Right cardiac atrium (tissue), 5 donors: ENCODE results near the gene DOC2A. TPM values are rescaled to one million over a fixed set of nuclear protein-coding genes. Genes with fewer than 3 reads are reported as not detected.

ENCODE experiments used
- ATAC-seq, 2 donors: fragments of 200-7000 bp; cut with Tn5 transposase; one replicate each; pipeline versions ENCODE4 v1.8.0 to v1.9.1; 2020; ENCODE audit warnings: moderate library complexity in 2 of 2, mild to moderate bottlenecking in 1 of 2
- DNase-seq, 3 donors: peaks; one replicate each; pipeline ENCODE4 v3.0.0-alpha.2; 2020
- H3K27ac ChIP-seq: one replicate; pipeline ENCODE4 v1.5.1; 2013; ENCODE audit warnings: mild to moderate bottlenecking, low read length, control low read depth, moderate library complexity
- H3K27me3 ChIP-seq: one replicate; pipeline ENCODE4 v1.6.1; 2013; ENCODE audit not compliant: control insufficient read depth, insufficient read depth
- H3K4me1 ChIP-seq: one replicate; pipeline ENCODE4 v1.6.1; 2013; ENCODE audit warnings: low read length; ENCODE audit not compliant: control insufficient read depth, insufficient read depth
- H3K4me3 ChIP-seq: one replicate; pipeline ENCODE4 v1.5.1; 2013; ENCODE audit warnings: low read length, control low read depth
- H3K9me3 ChIP-seq: one replicate; pipeline ENCODE4 v1.6.1; 2013; ENCODE audit warnings: low read length; ENCODE audit not compliant: control insufficient read depth
- WGBS: extraction: QIAGEN DNeasy Blood & Tissue Kit; methylation state at CpG from one replicate; pipeline ENCODE4 v1.1.7; 2013; 5-methylcytosine and 5-hydroxymethylcytosine counted together
- intact Hi-C, 4 donors: fragments of 100-400 bp; cut with DNase I; formaldehyde crosslinking; loops; one replicate each; pipeline versions ENCODE4 v1.11.0 to v1.14.0; 2022 to 2023
- polyA plus RNA-seq: library from polyadenylated mRNA; stranded (reverse); fragments of 200-250 nt; gene quantifications from one replicate; pipeline ENCODE4 v1.2.3, GENCODE V29; 2013
- total RNA-seq, 4 donors: library from RNA; stranded (reverse); fragmentation: NEBNext Ultra II Directional; extraction: Animal tissue kit (Norgen Biotek cat#: 25700); gene quantifications; one replicate each; pipeline ENCODE4 v1.2.1, GENCODE V29; 2021
- donor health status: healthy with polysubstance abuse.
- donor health status: DM: no; HTN: yes; CAD: no.
- donor health status: DM: no; HTN: no; CAD: no.
- donor health status: DM: no; HTN: yes; CAD: no; lungs with severe emphysema.
- donor health status: DM: yes; HTN: yes; CAD: no.

Gene DOC2A
- total and polyA plus RNA-seq, 5 donors, result 0.40 to 0.77 (median 0.53) TPM

DNA sequence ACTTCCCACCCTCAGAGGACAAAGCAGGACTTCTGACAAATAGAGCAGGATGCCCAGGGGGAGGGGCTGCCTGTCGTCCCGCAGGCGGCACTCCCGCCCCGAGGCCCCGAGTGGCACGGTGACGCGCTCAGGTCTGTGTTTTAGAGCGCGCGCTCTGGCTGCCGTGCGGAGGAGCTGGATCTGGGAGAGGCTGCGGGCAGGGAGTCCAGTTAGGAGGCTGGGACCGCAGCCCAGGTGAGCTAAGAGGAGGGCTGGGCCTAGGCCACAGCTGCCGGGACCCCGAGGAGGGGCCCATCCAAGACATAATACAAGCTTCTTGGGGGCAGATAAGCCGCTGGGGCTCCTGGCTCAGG is 6.4 kb downstream of the DOC2A start:
- 82% methylated on average over 19 of the region's 19 CpGs for WGBS
- intact Hi-C loops, result no loop called here
- ATAC-seq, result no peak

DNA sequence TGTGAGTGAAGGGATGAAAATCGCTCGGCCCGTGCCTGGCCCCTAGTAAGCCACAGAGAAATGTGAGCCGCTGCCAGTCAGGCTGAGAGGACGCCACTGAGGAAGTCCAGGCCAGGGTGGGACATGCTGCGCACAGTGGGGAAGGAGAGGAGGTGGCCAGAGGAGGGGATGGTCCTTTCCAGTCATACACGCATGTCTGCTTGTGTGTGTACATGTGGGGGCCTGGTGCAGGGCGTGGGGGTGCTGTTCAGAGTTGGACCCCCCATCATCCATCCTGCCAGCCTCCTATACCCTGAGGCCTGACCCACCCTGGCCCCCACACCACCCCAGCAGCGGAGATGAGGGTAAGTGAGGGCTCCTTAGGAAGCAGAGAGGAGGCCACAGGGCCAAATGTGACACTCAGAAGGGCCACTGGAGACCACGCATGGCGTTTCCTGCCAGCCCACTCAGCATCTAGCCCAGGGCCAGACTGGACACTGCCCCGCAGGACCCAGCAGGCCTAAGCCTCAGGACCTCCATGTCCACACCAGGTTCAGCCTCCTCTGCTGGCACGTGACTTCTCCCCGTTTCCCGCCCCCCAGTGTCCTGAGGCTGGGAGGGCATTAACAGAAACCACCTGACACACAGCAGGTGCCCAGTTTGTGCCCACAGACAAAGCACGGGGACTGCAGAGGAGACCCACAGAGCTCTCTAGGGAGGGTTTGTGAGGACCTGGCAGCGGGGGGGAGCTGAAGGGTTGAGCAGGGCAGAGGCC is 7.0 kb downstream of the DOC2A start:
- ATAC-seq, result no peak
- Histone ChIP-seq H3K27me3 (no peaks in the 10 kb centered on the region), H3K4me3 (no peak overlapping the region), H3K4me1 (no peaks in the 10 kb centered on the region), H3K27ac (no peak overlapping the region), H3K9me3 (no peaks in the 10 kb centered on the region)
- DNase-seq, result peak in 1 of 3 donors; percentile 51
- intact Hi-C loops, result no loop called here
- 83% methylated on average over 17 of the region's 17 CpGs for WGBS

More for the DNA sequence above, 6.4 kb downstream of the DOC2A start:
- H3K4me3 ChIP-seq, result no peak overlapping the region
- H3K27me3 ChIP-seq, result no peaks in the 10 kb centered on the region
- no peaks in the 10 kb centered on the region for H3K4me1 ChIP-seq
- DNase-seq, result peak in 2 of 3 donors; percentile 45 to 58
- no peak overlapping the region for H3K27ac ChIP-seq
- H3K9me3 ChIP-seq, result no peaks in the 10 kb centered on the region

DNA sequence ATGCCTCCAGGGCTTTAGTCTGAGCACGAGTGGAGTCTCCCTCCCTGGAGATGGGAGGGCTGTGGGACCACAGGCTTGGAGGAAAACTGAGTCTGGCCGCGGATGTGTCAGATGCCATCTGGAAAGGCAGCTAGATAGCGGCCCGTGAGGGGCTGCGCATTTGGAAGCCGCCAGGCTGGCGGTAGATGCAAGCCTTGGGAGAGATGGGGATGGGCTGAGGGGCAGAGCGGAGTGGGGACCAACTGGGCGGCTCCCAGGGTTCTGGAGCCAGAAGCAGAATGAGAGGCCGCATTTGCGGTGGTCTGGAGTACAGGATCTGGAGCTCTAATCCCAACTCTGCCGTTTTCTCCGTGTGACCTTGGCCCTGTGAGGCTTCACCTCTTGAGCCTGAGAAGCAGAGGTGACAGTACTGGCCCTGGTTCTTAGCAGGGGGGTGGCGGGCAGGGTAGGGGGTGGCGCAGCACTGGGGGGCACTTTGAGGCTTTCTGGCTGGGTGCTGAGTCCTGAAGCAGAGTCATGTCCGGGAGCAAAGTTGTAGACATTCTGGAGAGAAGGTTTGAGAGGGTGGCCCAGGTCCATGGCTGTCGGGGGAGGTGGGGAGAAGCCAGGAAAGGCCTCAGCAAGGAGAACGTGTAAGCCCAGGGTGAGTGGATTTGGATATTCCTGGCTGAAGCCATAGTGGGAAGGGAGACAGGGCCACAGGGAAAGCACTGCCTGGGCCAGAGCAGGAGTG is 8.0 kb downstream of the DOC2A start:
- no peak overlapping the region for H3K27ac ChIP-seq
- no peak overlapping the region for H3K4me3 ChIP-seq
- no peaks in the 10 kb centered on the region for H3K9me3 ChIP-seq
- 84% methylated on average over 19 of the region's 19 CpGs for WGBS
- intact Hi-C loops, result no loop called here
- ATAC-seq (no peak), DNase-seq (peak in 1 of 3 donors; percentile 36)
- no peaks in the 10 kb centered on the region for H3K4me1 ChIP-seq
- no peaks in the 10 kb centered on the region for H3K27me3 ChIP-seq

GRCh38 chr16:30000735-30001631 is 9.8 kb downstream of the DOC2A start:
- no peak for ATAC-seq
- intact Hi-C loops, result no loop called here
- Histone ChIP-seq H3K27ac (no peak overlapping the region), H3K4me1 (peaks cover 3% of the 10 kb centered on the region), H3K27me3 (no peaks in the 10 kb centered on the region), H3K4me3 (no peak overlapping the region), H3K9me3 (no peaks in the 10 kb centered on the region)
- peak in 2 of 3 donors; percentile 39 to 62 for DNase-seq
- 81% methylated on average over 33 of the region's 33 CpGs for WGBS

- intact Hi-C loops, result loop anchor here in 1 of 4 donors (10.0 kb wide), 2 partner anchors 135 to 185 kb away; partner anchors contain the start of genes CDIPT, PAGR1 and PRRT2
- DNase-seq, result no peak
- ATAC-seq, result no peak
- 87% methylated on average over 6 of the region's 6 CpGs for WGBS
- no peaks in the 10 kb centered on the region for H3K27me3 ChIP-seq
- H3K9me3 ChIP-seq, result no peaks in the 10 kb centered on the region
- no peak overlapping the region for H3K27ac ChIP-seq
- H3K4me1 ChIP-seq, result peaks cover 5% of the 10 kb centered on the region
- no peak overlapping the region for H3K4me3 ChIP-seq
Observed at GRCh38 chr16:29999605-30000004, 11.2 kb downstream of the DOC2A start.

DNA sequence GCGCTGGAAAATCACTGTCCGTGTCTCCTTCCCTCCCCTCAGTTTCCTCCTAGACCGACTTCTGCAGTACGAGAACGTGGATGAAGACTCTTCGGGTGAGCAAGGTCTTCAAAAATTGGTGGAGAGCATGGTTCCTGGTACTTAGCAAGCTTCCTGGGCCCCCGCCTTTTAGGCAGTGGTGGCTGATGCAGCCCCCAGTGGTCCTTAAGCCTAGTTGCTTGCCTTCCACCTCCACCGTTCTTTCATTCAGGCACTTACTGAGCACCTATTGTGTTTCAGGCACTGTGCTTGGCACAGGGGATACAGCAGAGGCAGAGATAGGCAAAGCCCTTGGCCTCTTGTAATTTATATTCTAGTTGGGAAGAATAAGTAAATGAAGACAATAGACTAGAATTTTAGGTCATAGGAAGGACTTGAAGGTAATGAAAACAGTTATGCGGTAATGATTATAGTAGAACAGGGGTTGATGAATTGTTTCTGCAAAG is 14.0 kb downstream of the DOC2A start:
- intact Hi-C loops, result loop anchor here in 1 of 4 donors (10.0 kb wide), 2 partner anchors 132 to 182 kb away; partner anchors contain the start of genes CDIPT, PAGR1 and PRRT2
- ATAC-seq (no peak), DNase-seq (no peak)
- Histone ChIP-seq H3K9me3 (no peaks in the 10 kb centered on the region), H3K27me3 (no peaks in the 10 kb centered on the region), H3K4me3 (peak overlapping the region; percentile 73), H3K4me1 (peaks cover 7% of the 10 kb centered on the region), H3K27ac (no peak overlapping the region)
- WGBS, result 20% methylated on average over 9 of the region's 9 CpGs

GRCh38 chr16:29995911-29996765 is 14.7 kb downstream of the DOC2A start, which contains the start of gene INO80E:
TSS of gene INO80E (plus strand) at chr16:29996241. CDS start at chr16:29996311, 70 bp downstream.
- under 1% methylated on average over 65 of the region's 65 CpGs for WGBS
- H3K27ac ChIP-seq, result peak within 1 kb of the TSS; percentile 92
- H3K4me3 ChIP-seq, result peak within 1 kb of the TSS; percentile 73
- DNase-seq (peak; percentile 99 to 100 (median 100)), ATAC-seq (peak; percentile 98 to 99)
- intact Hi-C loops, result loop anchor here in 1 of 4 donors (10.0 kb wide), 2 partner anchors 131 to 181 kb away; partner anchors contain the start of genes CDIPT, PAGR1 and PRRT2
- H3K9me3 ChIP-seq, result no peaks in the 10 kb centered on the region
- H3K4me1 ChIP-seq, result peaks cover 7% of the 10 kb centered on the region
- H3K27me3 ChIP-seq, result no peaks in the 10 kb centered on the region

DNA sequence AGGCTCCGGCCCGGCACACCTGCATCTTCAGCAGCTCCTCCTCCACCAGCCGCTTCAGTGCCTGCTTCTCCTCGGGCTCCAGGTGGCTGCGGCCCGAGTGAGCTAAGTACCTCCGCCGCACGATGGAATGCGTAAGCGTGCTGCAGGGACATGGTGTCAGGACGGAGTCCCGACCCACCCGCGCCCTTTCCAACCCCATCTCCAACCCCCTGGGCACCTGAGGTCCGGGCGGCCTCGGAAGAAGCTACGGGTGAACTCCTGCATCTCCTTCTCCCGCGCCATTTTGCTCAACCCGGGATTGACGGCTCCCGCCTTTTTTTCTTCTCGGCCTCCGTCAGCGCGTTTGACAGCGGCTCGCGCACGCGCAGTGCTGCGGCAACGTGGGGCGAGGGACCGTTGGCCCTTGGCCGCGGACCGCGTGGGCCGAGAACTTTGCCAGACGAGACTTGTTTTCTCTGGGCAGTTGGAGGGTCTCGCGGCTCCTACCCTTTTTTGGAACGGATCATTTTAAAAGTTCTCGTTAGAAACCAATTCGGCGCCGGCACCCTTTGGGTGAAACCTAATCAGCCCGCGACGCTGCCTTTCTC is 15.4 kb downstream of the DOC2A start, which contains the start of gene HIRIP3:
HIRIP3 (minus strand) TSS at position 294 of the 587 bp plus-strand sequence; CDS start at position 282, 12 bp downstream.
- Histone ChIP-seq H3K27ac (peak within 1 kb of the TSS; percentile 92), H3K9me3 (no peaks in the 10 kb centered on the region), H3K27me3 (no peaks in the 10 kb centered on the region), H3K4me1 (peaks cover 7% of the 10 kb centered on the region), H3K4me3 (peak within 1 kb of the TSS; percentile 73)
- under 1% methylated on average over 53 of the region's 53 CpGs for WGBS
- ATAC-seq, result peak; percentile 78 to 80
- intact Hi-C loops, result loop anchor here in 1 of 4 donors (10.0 kb wide), 2 partner anchors 131 to 181 kb away; partner anchors contain the start of genes CDIPT, PAGR1 and PRRT2
- DNase-seq, result peak; percentile 91 to 96 (median 96)

DNA sequence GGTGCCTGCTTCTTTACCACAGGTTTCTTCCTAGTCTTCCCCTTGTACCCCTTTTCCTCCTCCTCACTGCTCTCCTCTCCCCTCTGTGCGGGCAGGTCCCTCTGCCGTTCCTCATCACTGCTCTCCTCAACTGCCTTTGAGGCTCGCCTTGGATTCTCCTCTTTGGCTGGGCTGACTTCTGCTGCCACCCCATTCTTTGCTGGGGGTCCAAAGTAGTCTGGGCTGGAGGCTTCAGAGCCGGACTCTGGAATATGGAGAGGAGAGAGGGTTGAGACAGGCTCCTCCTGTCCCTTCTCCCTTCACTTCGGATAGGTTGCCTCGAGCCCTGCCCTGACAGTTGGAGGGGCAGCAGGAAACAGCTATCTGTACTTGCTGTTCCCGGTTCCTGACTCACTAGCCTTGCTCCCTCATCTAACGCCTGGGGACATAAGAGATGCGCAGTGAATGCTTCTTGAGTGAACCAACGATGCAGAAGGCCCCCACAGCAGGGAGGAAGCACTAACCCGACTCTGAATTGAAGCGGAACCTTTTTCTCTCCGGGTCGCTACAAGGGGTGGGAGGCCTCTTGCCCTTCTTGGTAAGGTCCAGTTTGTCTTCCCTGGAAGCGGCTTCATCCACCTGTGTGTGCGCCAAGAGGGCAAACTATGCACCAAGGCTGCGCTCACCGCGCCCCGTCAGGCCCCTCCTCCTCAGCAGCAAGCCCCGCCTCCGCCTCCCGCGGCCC is 16.1 kb downstream of the DOC2A start:
- H3K4me1 ChIP-seq, result peaks cover 7% of the 10 kb centered on the region
- no peaks in the 10 kb centered on the region for H3K9me3 ChIP-seq
- intact Hi-C loops, result loop anchor here in 1 of 4 donors (10.0 kb wide), 2 partner anchors 130 to 180 kb away; partner anchors contain the start of genes CDIPT, PAGR1 and PRRT2
- ATAC-seq (peak; percentile 48 to 50), DNase-seq (peak in 2 of 3 donors; percentile 85)
- no peaks in the 10 kb centered on the region for H3K27me3 ChIP-seq
- peak overlapping the region; percentile 73 for H3K4me3 ChIP-seq
- 8% methylated on average over 24 of the region's 24 CpGs for WGBS
- H3K27ac ChIP-seq, result peak overlapping the region; percentile 92
